Measurements from ENCODE around the gene KRTAP5-11. TPM values are rescaled to one million over a fixed set of nuclear protein-coding genes. Genes with fewer than 3 reads are reported as not detected.

KRTAP5-11 gene
- total and polyA plus RNA-seq, 2 donors (not counting 3 experiments of a cell fraction or from before 2014, with no cell fraction given): not detected

DNA sequence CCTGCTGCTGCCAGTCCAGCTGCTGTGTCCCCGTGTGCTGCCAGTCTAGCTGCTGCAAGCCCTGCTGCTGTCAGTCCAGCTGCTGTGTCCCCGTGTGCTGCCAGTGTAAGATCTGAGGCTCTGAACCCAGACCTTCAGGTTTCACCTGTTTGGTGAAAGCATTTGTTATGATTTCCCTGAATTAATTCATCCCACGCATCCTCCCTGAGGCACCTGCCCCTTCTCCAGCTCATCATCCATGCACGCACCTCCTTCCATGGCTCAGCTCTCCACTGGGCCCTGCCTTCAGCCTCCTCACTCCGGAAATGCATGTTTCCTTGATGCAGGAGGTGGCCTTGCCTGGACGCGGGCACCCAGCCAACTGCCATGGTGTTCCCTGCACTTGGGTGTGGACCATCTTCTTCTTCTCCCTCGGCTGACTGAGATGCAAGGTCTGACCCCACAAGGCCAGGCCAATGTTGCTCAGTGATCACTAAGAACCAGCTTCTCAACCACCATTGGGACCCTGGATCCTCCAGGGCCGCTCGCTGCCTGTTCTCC, 16.5 kb downstream of the KRTAP5-11 start:
- H3K79me2 ChIP-seq (ENCODE audit: control insufficient read depth, insufficient read depth, low read length): no peaks in the 10 kb centered on the region
- ChIA-PET CTCF (interaction anchor here (1.2 to 2.3 kb wide), 2 partner anchors 9 to 14 kb away, joined by 3 to 7 read pairs; no protein-coding TSS in a partner anchor), POLR2A (no interaction called here)
- no peaks in the 10 kb centered on the region for H3K36me3 ChIP-seq (ENCODE audit: control insufficient read depth in 2 of 2, extremely low read depth in 1 of 2, insufficient read depth in 2 of 2, low read length in 2 of 2)
- no peak overlapping the region for H3K4me3 ChIP-seq (replicated peaks in 1 of 3; ENCODE audit: insufficient read depth in 1 of 3, low read depth in 1 of 3, low read length in 3 of 3)
- H3K9me3 ChIP-seq (replicated peaks; ENCODE audit: control insufficient read depth, insufficient read depth, low read length): no peaks in the 10 kb centered on the region
- FAIRE-seq: no peak
- no peak overlapping the region for H3K4me2 ChIP-seq (ENCODE audit: insufficient read depth, low read length)
- H3K4me1 ChIP-seq (ENCODE audit: control insufficient read depth, extremely low read depth, insufficient read depth, low read length): no peaks in the 10 kb centered on the region
- no peak for DNase-seq (ENCODE audit: low read depth, low spot score)
- TF ChIP-seq, protein P1, sequence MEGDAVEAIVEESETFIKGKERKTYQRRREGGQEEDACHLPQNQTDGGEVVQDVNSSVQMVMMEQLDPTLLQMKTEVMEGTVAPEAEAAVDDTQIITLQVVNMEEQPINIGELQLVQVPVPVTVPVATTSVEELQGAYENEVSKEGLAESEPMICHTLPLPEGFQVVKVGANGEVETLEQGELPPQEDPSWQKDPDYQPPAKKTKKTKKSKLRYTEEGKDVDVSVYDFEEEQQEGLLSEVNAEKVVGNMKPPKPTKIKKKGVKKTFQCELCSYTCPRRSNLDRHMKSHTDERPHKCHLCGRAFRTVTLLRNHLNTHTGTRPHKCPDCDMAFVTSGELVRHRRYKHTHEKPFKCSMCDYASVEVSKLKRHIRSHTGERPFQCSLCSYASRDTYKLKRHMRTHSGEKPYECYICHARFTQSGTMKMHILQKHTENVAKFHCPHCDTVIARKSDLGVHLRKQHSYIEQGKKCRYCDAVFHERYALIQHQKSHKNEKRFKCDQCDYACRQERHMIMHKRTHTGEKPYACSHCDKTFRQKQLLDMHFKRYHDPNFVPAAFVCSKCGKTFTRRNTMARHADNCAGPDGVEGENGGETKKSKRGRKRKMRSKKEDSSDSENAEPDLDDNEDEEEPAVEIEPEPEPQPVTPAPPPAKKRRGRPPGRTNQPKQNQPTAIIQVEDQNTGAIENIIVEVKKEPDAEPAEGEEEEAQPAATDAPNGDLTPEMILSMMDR (IDR thresholded peaks at IDR 0.05; ENCODE audit: extremely low read depth in 1 of 2, insufficient read depth in 1 of 2, low read depth in 1 of 2, low read length in 2 of 2): no peak
- TF ChIP-seq JUN (IDR thresholded peaks at IDR 0.05; ENCODE audit: borderline replicate concordance, insufficient read depth, insufficient read length, low read depth): no peak
- no peak for TF ChIP-seq EZH2 (IDR thresholded peaks at IDR 0.05; ENCODE audit: borderline replicate concordance, low read depth, low read length, severe bottlenecking)
- TF ChIP-seq FOS (IDR thresholded peaks at IDR 0.05; ENCODE audit: borderline replicate concordance, insufficient read depth, low read length): no peak
- no peak for TF ChIP-seq GATA2 (IDR thresholded peaks at IDR 0.05; ENCODE audit: insufficient read depth, insufficient read length, low read depth, low read length)
- TF ChIP-seq MYC (IDR thresholded peaks at IDR 0.05; ENCODE audit: low read depth, low read length): no peak
- TF ChIP-seq, protein P2, sequence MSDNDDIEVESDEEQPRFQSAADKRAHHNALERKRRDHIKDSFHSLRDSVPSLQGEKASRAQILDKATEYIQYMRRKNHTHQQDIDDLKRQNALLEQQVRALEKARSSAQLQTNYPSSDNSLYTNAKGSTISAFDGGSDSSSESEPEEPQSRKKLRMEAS (IDR thresholded peaks at IDR 0.05; ENCODE audit: insufficient read depth, insufficient read length): no peak
- TF ChIP-seq POLR2AphosphoS5 (IDR thresholded peaks at IDR 0.05; ENCODE audit: insufficient read depth, low read depth, low read length): no peak
- no peak for TF ChIP-seq POLR2A (IDR thresholded peaks at IDR 0.05; ENCODE audit: low read depth, low read length)
- H2AFZ ChIP-seq (ENCODE audit: low read depth, low read length): no peak overlapping the region
- H4K20me1 ChIP-seq (replicated peaks; ENCODE audit: control insufficient read depth, extremely low read depth, insufficient read depth, low read length): no peaks in the 10 kb centered on the region
- no peak overlapping the region for H3K9ac ChIP-seq (replicated peaks; ENCODE audit: extremely low read depth, insufficient read depth, low read length)
- no TSS peak for BruUV-seq (replicated peaks)
- intact Hi-C loops (cut with micrococcal nuclease) (no loop called here), dilution Hi-C loops (cut with MboI; ENCODE audit: extremely low pct_ligation_motif_present, low sequenced_read_pairs) (no loop called here)
- peaks cover 0 to 4% of the 10 kb centered on the region in 2 experiments for H3K27me3 ChIP-seq (ENCODE audit: control insufficient read depth in 2 of 2, insufficient read depth in 2 of 2, low read length in 2 of 2)
- H3K27ac ChIP-seq (ENCODE audit: insufficient read depth, low read depth, low read length): no peak overlapping the region
- H3K9me1 ChIP-seq (replicated peaks; ENCODE audit: control insufficient read depth, extremely low read depth, insufficient read depth, low read length): no peaks in the 10 kb centered on the region
